Measurements from ENCODE around the gene TBCEL. TPM values are rescaled to one million over a fixed set of nuclear protein-coding genes. Genes with fewer than 3 reads are reported as not detected.
"Not testable (repeated sequence)": the region's sequence is repeated elsewhere in the genome, so short reads cannot be mapped to it uniquely, and the experiment has no call there.

The TBCEL gene
- polyA plus RNA-seq, 3 donors: 20.4 to 26.7 (median 26.5) TPM

DNA sequence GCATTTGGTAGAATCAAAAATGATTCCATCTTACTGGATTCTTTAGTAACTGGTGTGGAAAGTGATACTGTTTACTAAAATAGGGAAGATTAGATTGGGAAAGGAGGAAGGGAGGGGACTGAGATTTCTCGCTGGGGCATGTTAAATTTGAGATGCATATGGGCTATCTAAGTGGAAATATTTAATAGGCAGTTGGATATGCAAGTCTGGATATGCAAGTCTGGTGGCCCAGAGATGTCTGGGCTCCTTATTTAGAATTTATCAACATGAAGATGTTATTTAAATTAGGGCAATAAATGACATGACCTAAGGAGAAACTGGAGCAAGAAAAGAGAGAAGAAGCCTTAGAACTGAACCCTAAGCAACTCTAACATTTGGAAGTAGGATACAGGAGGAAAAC, 17.0 kb upstream of the TBCEL start:
- no peak for DNase-seq (ENCODE audit: extremely low read depth in 1 of 11, low read depth in 9 of 11, low spot score in 4 of 11)

GRCh38 chr11:121008551-121008950, 15.4 kb upstream of the TBCEL start:
- no peak for DNase-seq (ENCODE audit: extremely low read depth in 1 of 11, low read depth in 9 of 11, low spot score in 4 of 11)

DNA sequence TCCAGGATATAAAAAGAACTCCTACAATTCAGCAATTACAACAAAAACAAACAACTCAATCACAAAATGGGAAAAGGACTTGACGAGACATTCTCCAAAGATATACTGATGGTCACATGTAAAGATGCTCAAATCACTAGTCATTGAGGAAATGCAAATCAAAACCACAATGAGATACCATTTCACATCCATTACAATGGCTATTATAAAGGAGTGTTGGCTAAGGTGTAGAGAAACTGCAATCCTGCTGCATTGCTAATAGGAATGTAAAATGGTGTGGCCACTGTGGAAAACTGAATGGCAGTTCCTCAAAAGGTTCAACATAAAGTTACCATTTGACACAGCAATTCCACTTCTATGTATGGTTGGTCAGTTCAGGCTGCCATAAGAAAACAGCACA, 11.8 kb upstream of the TBCEL start:
- DNase-seq (ENCODE audit: extremely low read depth in 1 of 11, low read depth in 9 of 11, low spot score in 4 of 11): no peak

DNA sequence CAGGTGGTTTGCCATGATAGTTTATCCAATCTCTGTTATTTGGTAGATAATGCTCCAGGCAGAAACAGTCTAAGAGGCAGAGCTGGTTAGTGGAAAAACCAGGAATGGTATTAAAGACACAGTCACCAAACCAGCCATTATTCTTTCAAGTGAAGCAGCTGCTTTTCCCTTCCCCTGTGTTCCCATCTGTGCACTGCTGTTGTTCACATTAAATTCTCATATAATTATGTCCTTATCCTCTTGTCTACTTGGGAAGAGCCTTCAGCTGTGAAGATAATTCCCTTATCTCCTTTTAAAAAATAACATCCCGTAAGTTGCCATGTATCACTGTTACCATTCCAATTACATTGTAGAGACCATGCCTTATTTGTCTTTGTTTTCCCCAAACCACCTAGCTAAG, 5.2 kb upstream of the TBCEL start:
- no peak for DNase-seq (ENCODE audit: extremely low read depth in 1 of 11, low read depth in 9 of 11, low spot score in 4 of 11)

GRCh38 chr11:121021718-121022117, 2.2 kb upstream of the TBCEL start:
- DNase-seq (ENCODE audit: extremely low read depth in 1 of 11, low read depth in 9 of 11, low spot score in 4 of 11): not testable (repeated sequence)

DNA sequence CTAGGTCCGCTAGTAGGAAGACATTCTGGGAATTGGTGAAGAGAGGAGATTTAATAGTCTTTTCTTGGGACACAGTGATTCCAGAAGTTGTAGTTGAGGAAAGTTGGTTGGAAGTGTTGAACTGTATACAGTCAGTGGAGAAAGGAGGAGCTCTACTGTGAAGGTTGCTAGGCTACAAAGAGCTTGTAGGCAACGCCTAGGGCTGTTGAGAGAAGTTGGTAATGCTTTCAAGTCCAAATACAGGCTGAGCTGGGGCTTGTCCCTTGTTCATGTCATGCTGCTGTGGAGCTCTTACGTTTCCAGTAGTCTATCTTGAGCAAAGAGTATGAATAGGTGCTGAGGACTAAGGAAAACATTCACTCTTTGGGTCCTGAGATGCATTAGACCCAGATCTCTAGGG, 1.1 kb downstream of the TBCEL start:
- DNase-seq (ENCODE audit: extremely low read depth in 1 of 11, low read depth in 9 of 11, low spot score in 4 of 11): peak in 1 of 11 donors; percentile 6

- DNase-seq (ENCODE audit: extremely low read depth in 1 of 11, low read depth in 9 of 11, low spot score in 4 of 11): no peak
Measured at GRCh38 chr11:121029153-121029552, 5.3 kb downstream of the TBCEL start.

GRCh38 chr11:121029813-121030445, 6.0 kb downstream of the TBCEL start:
- no peak for DNase-seq (ENCODE audit: extremely low read depth in 1 of 11, low read depth in 9 of 11, low spot score in 4 of 11)

- no peak for DNase-seq (ENCODE audit: extremely low read depth in 1 of 11, low read depth in 9 of 11, low spot score in 4 of 11)
Measured at GRCh38 chr11:121031167-121031566, 7.3 kb downstream of the TBCEL start.

DNA sequence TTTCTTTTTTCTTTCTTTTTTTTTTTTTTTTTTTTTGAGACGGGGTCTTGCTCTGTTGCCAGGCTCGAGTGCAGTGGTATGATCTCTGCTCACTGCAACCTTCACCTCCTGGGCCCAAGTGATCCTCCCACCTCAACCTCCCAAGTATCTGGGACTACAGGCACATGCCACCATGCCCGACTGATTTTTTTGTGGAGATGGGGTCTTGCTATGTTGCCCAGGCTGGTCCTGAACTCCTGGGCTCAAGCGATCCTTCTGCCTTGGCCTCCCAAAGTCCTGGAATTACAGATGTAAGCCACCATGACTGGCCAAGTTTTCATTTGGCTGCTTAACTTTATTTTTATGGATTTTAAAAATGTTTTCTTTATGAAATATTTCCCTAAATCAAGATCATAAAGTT, 7.7 kb downstream of the TBCEL start:
- not testable (repeated sequence) for DNase-seq (ENCODE audit: extremely low read depth in 1 of 11, low read depth in 9 of 11, low spot score in 4 of 11)

DNA sequence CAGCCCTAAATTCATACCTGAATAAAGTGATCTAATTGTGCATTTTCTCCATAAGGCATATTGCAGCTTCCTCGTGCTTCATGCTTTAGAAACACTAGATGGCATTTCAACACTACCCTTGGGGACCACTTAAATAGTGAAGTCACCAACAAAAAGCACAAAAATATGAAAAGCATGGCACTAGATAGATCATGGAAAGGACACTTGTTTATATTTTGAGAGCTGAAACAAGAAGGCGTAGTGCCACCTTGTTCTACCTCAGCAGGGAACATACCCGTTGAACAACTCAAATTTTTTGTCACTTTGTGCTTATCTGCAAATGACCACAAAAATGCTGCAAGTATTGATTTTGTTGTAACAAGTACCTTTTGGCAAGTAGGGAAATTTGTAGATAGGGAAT, 8.6 kb downstream of the TBCEL start:
- no peak for DNase-seq (ENCODE audit: extremely low read depth in 1 of 11, low read depth in 9 of 11, low spot score in 4 of 11)

GRCh38 chr11:121033635-121034034, 9.7 kb downstream of the TBCEL start:
- DNase-seq (ENCODE audit: extremely low read depth in 1 of 11, low read depth in 9 of 11, low spot score in 4 of 11): no peak

DNA sequence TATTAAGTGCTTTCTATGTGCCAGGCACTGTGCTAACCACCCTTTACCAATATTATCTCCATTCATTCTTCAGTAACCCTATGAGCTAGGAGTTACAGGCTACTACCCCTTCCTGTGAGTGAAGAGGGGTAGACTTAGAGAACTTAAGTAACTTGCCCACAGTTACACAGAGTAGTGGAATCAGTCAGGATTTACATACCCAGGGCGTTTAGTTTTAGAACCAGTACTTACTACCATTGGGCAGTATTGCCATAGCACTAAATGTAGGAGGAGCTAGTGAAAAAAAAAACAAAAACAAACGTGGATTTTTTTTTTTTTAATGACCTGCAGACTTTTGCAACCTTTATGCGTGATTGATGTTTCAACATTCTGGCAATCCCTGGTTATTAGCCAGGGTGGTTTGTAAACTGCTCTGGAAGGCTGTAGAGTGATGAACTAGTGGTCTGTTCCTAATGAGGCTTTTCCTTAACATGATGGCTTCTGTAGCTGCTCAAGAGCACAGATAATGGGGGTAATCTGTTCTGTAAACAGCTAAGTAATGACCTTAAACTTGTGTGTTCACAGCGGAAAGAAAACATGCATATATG, 11.4 kb downstream of the TBCEL start:
- no peak for DNase-seq (ENCODE audit: extremely low read depth in 1 of 11, low read depth in 9 of 11, low spot score in 4 of 11)

DNA sequence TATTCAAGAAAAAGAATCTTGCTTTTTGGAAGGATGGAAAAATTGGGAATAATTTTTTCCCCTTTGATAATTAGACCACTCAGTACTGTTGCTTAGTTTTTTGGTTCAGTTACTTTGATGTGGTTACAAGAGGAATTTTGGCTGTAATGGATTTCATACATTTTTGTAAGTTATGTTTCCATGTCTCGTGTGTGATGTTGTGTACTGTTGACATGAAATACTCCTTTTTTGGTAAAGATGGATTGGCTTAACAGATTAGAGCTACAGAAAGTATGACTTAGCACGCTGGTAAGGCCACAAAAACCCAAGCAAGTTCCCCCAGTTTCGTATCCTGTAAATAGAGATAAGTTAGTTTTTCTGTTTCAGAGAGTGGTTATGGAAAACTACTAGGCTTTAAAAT, 11.9 kb downstream of the TBCEL start:
- no peak for DNase-seq (ENCODE audit: extremely low read depth in 1 of 11, low read depth in 9 of 11, low spot score in 4 of 11)

DNA sequence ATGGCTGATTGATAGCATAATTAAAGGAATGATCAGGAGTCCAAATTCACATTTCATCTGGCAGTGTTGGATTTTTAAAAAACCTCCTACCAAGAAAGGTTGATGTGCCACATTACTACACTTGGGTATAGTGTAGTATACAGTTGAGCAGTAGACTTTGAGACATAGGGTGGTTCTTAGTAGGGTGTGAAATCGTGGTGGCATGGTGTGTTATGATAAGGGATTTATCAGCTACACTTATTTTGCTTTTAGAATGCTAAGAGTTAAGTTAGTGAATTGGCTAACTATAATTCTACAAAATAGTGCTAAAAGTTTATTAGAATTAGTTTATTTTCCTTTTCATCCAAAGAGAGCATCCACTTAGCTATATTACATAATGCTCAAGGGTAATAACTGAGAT, 13.1 kb downstream of the TBCEL start:
- no peak for DNase-seq (ENCODE audit: extremely low read depth in 1 of 11, low read depth in 9 of 11, low spot score in 4 of 11)

- no peak for DNase-seq (ENCODE audit: extremely low read depth in 1 of 11, low read depth in 9 of 11, low spot score in 4 of 11)
Measured at GRCh38 chr11:121038648-121039409, 14.9 kb downstream of the TBCEL start.

DNA sequence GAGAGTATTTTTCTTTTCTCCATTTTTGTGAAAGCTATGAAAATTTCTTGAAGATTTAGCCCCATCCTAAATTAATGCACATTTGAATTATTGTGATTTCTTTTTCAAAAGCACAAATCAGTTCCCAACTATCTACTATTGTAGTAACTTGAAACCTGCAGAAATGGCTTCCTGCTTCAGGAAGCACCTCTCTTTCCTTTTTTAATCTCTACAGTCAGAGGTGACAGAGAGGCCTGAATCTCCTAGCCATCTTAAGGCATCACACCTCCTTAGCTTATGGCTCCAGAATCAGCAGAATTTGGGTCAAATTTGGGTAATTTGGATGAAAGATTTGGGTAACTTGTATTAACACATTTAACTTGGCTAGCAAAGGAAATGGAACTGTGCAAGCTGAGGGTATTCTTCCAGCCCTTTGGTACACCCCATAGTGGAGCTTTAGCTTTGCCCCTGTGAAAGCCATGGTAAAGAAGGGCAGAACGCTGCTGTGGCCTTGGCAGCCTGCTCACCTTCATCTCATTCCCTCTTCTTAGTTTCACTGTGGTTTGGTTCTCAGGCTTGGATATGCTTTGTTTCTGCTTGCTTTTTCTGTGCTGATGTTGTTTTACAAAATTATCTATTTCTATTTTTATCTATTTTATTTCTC, 16.2 kb downstream of the TBCEL start:
- DNase-seq (ENCODE audit: extremely low read depth in 1 of 11, low read depth in 9 of 11, low spot score in 4 of 11): no peak

- no peak for DNase-seq (ENCODE audit: extremely low read depth in 1 of 11, low read depth in 9 of 11, low spot score in 4 of 11)
Measured at GRCh38 chr11:121040614-121041002, 16.7 kb downstream of the TBCEL start.

DNA sequence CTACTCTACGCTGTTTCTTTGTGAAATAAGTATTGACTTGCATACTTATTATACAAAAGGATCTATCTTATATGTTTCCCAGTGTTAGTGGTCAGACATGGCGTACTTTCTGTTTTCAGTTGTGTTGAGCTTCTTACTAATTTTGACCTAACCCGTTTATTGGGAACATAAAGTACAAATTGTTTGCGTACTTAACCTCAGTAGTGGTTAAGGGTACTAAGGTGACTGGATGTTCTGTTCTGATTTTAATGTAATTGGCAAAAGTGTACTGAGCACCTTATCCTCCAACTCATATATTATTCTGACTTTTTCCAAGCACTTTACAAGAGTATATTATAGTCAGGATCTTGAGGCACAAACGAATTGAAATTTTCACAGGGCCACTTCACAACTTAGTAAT, 17.2 kb downstream of the TBCEL start:
- DNase-seq (ENCODE audit: extremely low read depth in 1 of 11, low read depth in 9 of 11, low spot score in 4 of 11): no peak

GRCh38 chr11:121042296-121042695, 18.4 kb downstream of the TBCEL start:
- no peak for DNase-seq (ENCODE audit: extremely low read depth in 1 of 11, low read depth in 9 of 11, low spot score in 4 of 11)
